Measurements from ENCODE around the gene CACNB3.

DNA sequence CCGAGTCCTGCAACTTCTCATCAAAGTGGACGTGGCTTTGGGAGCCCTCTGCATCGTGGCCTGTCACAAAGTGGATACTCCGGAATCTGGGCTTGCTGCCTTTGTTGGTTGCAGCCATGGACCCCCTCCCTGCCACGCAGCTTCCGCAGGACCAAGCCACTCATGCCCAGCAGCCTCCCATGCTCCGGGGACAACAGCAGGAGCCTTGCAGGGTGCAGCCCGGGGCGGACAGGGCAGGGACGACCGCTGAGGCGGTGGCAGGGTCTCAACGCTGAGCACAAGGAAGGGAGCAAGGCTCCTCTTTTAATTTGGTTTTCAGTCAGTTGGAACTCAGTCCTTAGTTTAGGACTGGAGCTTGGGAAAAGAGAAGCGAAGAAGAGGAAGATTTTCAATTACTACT lies 17.3 kb upstream of the CACNB3 start:
- TF ChIP-seq, protein P1, sequence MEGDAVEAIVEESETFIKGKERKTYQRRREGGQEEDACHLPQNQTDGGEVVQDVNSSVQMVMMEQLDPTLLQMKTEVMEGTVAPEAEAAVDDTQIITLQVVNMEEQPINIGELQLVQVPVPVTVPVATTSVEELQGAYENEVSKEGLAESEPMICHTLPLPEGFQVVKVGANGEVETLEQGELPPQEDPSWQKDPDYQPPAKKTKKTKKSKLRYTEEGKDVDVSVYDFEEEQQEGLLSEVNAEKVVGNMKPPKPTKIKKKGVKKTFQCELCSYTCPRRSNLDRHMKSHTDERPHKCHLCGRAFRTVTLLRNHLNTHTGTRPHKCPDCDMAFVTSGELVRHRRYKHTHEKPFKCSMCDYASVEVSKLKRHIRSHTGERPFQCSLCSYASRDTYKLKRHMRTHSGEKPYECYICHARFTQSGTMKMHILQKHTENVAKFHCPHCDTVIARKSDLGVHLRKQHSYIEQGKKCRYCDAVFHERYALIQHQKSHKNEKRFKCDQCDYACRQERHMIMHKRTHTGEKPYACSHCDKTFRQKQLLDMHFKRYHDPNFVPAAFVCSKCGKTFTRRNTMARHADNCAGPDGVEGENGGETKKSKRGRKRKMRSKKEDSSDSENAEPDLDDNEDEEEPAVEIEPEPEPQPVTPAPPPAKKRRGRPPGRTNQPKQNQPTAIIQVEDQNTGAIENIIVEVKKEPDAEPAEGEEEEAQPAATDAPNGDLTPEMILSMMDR (IDR thresholded peaks at IDR 0.05), result no peak
- TF ChIP-seq POLR2A (IDR thresholded peaks at IDR 0.05), result no peak

Measured in heart left ventricle (tissue), 13 donors.